Measurements from ENCODE around the gene THRA.

DNA sequence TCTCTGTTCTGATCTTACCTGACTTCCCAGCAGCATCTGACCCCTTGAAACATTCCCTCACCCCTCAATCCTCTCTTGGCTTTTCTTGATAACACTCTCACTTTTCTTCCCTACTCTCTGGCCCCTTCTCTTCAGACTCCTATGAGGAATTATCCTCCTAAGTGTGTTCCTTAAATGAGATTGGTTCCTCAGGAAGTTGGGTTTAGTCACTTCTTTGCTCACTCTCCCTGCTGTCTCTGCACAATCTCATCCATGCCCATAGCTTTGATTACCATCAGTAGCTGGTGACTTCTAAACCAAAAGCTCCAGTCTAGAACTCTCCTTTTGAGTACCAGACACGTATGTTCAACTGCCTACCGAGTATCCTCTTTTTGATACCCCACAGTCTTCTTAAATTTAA lies 21.6 kb upstream of the THRA start:
- TF ChIP-seq, protein P1, sequence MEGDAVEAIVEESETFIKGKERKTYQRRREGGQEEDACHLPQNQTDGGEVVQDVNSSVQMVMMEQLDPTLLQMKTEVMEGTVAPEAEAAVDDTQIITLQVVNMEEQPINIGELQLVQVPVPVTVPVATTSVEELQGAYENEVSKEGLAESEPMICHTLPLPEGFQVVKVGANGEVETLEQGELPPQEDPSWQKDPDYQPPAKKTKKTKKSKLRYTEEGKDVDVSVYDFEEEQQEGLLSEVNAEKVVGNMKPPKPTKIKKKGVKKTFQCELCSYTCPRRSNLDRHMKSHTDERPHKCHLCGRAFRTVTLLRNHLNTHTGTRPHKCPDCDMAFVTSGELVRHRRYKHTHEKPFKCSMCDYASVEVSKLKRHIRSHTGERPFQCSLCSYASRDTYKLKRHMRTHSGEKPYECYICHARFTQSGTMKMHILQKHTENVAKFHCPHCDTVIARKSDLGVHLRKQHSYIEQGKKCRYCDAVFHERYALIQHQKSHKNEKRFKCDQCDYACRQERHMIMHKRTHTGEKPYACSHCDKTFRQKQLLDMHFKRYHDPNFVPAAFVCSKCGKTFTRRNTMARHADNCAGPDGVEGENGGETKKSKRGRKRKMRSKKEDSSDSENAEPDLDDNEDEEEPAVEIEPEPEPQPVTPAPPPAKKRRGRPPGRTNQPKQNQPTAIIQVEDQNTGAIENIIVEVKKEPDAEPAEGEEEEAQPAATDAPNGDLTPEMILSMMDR (optimal IDR thresholded peaks at IDR 0.05 in 1 of 3, IDR thresholded peaks at IDR 0.05 in 1 of 3, conservative IDR thresholded peaks at IDR 0.05 in 1 of 3; ENCODE audit: extremely low read depth in 1 of 3, insufficient read depth in 2 of 3, low read length in 3 of 3), result no peak
- no peak for TF ChIP-seq EZH2 (IDR thresholded peaks at IDR 0.05; ENCODE audit: low read length)
